Adipocyte (in vitro differentiated cells): Measurements from ENCODE around the gene ZFYVE19.

ENCODE experiments used
- DNase-seq: peaks from one replicate; pipeline ENCODE4 v3.0.0-alpha.2; 2015; ENCODE audit warnings: low read depth
- H3K27me3 ChIP-seq: replicated peaks from 2 replicates; pipeline ENCODE4 v1.7.0; 2013; ENCODE audit warnings: mild to moderate bottlenecking, low read length, moderate library complexity; ENCODE audit not compliant: control insufficient read depth, insufficient read depth
- H3K36me3 ChIP-seq: 2 replicates; pipeline ENCODE4 v1.7.0; 2013; ENCODE audit warnings: low read length, mild to moderate bottlenecking, moderate library complexity; ENCODE audit not compliant: control insufficient read depth, insufficient read depth, severe bottlenecking
- H3K4me1 ChIP-seq: 2 replicates; pipeline ENCODE4 v1.7.0; 2013; ENCODE audit warnings: mild to moderate bottlenecking, low read length, moderate library complexity; ENCODE audit not compliant: control insufficient read depth, insufficient read depth
- H3K4me3 ChIP-seq: 2 replicates; pipeline ENCODE4 v1.7.0; 2013; ENCODE audit warnings: mild to moderate bottlenecking, low read length, moderate library complexity
- H3K9ac ChIP-seq: 2 replicates; pipeline ENCODE4 v1.7.0; 2013; ENCODE audit warnings: mild to moderate bottlenecking, low read length, moderate library complexity
- H3K9me3 ChIP-seq: 2 replicates; pipeline ENCODE4 v1.7.0; 2013; ENCODE audit warnings: mild to moderate bottlenecking, low read length, moderate library complexity; ENCODE audit not compliant: control insufficient read depth

The ZFYVE19 gene

GRCh38 chr15:40769274-40770146, 37.4 kb upstream of the ZFYVE19 start, which contains the start of gene C15orf62:
C15orf62 (plus strand) TSS chr15:40769980; CDS start chr15:40770496, 516 bp downstream.
- Histone ChIP-seq H3K4me1 (peaks cover 46% of the 10 kb centered on the region), H3K36me3 (peaks cover 26% of the 10 kb centered on the region), H3K4me3 (no peak within 1 kb of the TSS), H3K9me3 (no peaks in the 10 kb centered on the region), H3K9ac (no peak within 1 kb of the TSS), H3K27me3 (no peaks in the 10 kb centered on the region)
- no peak for DNase-seq

GRCh38 chr15:40770147-40770721, 36.7 kb upstream of the ZFYVE19 start:
- no peak for DNase-seq
- peaks cover 38% of the 10 kb centered on the region for H3K4me1 ChIP-seq
- H3K36me3 ChIP-seq: peaks cover 34% of the 10 kb centered on the region
- no peaks in the 10 kb centered on the region for H3K27me3 ChIP-seq
- H3K4me3 ChIP-seq: no peak overlapping the region
- no peak overlapping the region for H3K9ac ChIP-seq
- H3K9me3 ChIP-seq: no peaks in the 10 kb centered on the region

DNA sequence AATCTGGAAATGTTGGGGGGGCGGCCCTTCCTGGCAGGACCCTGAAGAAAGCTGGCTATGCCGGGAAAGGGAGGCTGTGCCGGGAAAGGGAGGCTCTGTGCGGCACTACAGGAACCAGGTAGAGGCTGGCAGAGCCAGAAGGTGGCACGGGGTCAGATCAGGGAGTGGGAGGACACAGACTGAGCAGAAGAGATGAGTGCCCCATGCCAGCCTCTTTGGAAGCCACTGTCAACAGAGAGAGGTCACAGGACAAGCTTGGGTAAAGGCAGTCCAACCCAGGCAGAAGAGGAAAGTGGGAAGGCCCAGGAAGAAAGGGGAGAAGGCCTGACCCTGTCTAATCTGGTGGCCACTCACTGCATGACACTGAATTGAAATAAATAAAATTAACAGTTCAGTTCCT, 35.6 kb upstream of the ZFYVE19 start:
- Histone ChIP-seq H3K9ac (no peak overlapping the region), H3K4me3 (no peak overlapping the region), H3K27me3 (no peaks in the 10 kb centered on the region), H3K9me3 (no peaks in the 10 kb centered on the region), H3K4me1 (peaks cover 29% of the 10 kb centered on the region), H3K36me3 (peaks cover 44% of the 10 kb centered on the region)
- DNase-seq: no peak

- H3K27me3 ChIP-seq: no peaks in the 10 kb centered on the region
- peaks cover 49% of the 10 kb centered on the region for H3K36me3 ChIP-seq
- no peak for DNase-seq
- H3K4me3 ChIP-seq: no peak overlapping the region
- no peaks in the 10 kb centered on the region for H3K9me3 ChIP-seq
- H3K9ac ChIP-seq: no peak overlapping the region
- H3K4me1 ChIP-seq: peaks cover 29% of the 10 kb centered on the region
Observed at GRCh38 chr15:40772014-40772413, 34.9 kb upstream of the ZFYVE19 start.

DNA sequence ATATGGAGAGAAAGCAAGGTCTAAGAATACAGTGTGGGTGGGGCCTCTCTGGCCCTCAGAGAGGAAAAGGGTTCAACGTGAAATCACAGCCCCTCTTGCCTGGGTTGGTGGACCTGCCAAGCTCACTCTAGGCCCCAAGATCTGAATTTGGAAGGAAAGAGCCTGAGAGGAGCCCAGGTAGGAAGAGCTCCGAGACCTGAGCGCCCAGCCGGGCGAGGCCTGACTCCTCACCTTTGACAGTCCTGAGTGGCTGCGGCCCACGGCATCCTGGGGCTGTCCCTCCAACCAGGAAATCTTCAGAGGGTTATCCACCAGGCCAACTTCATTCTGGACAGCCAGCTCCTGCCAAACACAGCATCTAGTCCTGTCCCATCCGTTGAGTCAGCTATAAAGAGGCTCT, 33.4 kb upstream of the ZFYVE19 start:
- Histone ChIP-seq H3K9me3 (no peaks in the 10 kb centered on the region), H3K4me1 (peaks cover 27% of the 10 kb centered on the region), H3K4me3 (no peak overlapping the region), H3K9ac (no peak overlapping the region), H3K36me3 (peaks cover 48% of the 10 kb centered on the region), H3K27me3 (no peaks in the 10 kb centered on the region)
- DNase-seq: no peak

- Histone ChIP-seq H3K27me3 (no peaks in the 10 kb centered on the region), H3K4me1 (peaks cover 27% of the 10 kb centered on the region), H3K9ac (no peak overlapping the region), H3K4me3 (no peak overlapping the region), H3K36me3 (peaks cover 52% of the 10 kb centered on the region), H3K9me3 (no peaks in the 10 kb centered on the region)
- DNase-seq: no peak
Observed at GRCh38 chr15:40773902-40774301, 33.0 kb upstream of the ZFYVE19 start.

DNA sequence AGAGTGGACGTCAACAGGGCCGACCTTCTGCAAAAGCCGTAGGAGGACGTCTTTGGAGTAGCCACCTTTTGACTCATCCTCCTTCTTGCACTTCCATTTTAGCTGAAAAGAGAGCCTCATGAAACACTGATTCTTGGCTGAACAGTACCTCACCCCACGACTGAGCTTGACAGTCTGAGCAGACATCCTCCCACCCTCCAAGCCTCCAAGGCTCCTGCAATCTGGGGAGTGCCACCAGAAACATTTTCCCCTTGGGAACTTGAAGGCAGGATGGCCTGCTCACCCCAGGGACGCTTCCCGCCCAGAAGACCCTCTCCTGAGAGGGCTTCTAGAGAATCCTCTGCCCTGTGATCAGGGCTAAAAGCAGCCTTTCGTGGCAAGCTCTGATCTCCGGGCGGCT, 31.9 kb upstream of the ZFYVE19 start:
- no peak overlapping the region for H3K4me3 ChIP-seq
- H3K9me3 ChIP-seq: no peaks in the 10 kb centered on the region
- no peak for DNase-seq
- no peaks in the 10 kb centered on the region for H3K27me3 ChIP-seq
- H3K9ac ChIP-seq: no peak overlapping the region
- peaks cover 59% of the 10 kb centered on the region for H3K36me3 ChIP-seq
- H3K4me1 ChIP-seq: peaks cover 24% of the 10 kb centered on the region

DNA sequence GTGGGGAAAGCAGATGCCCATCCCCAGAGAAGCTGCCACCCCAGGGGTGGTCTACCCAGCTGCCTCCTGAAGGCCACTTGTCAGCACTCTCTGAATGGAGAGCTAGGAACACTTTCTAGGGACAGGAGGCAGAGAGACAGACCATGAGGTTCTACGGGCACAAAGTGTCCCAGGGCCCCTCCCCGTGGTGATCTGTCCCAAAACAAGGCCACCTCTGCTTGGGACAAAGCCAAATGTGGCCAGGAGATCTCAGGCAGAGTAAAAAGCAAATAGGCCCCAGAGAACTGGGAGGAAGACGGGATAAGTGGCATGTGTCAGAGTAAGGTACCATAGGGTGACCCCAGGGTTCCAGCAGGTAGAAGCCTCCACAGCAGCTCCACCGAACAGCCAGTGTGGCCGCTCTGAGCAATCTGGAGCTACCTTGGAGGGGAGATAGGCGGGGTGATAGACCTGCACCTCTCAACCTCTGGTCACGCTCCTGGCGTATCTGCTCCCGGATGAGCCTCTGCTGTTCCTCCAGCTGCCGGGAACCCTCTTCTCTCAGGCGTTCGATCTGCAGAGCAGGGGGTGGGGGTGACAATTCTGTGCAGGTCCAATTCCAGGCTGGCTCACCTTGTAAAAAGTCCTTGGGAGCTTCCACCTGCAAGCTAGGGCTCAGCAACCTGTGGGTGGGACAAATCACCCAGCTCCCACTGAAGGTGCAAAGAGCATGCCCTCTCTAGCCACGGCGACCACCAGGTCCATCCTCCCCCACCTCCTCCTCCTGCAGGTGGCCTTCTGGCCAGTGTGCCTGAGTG, 31.0 kb upstream of the ZFYVE19 start:
- H3K27me3 ChIP-seq: no peaks in the 10 kb centered on the region
- peaks cover 18% of the 10 kb centered on the region for H3K4me1 ChIP-seq
- H3K4me3 ChIP-seq: no peak overlapping the region
- H3K9ac ChIP-seq: no peak overlapping the region
- H3K36me3 ChIP-seq: peaks cover 59% of the 10 kb centered on the region
- H3K9me3 ChIP-seq: no peaks in the 10 kb centered on the region
- no peak for DNase-seq

DNA sequence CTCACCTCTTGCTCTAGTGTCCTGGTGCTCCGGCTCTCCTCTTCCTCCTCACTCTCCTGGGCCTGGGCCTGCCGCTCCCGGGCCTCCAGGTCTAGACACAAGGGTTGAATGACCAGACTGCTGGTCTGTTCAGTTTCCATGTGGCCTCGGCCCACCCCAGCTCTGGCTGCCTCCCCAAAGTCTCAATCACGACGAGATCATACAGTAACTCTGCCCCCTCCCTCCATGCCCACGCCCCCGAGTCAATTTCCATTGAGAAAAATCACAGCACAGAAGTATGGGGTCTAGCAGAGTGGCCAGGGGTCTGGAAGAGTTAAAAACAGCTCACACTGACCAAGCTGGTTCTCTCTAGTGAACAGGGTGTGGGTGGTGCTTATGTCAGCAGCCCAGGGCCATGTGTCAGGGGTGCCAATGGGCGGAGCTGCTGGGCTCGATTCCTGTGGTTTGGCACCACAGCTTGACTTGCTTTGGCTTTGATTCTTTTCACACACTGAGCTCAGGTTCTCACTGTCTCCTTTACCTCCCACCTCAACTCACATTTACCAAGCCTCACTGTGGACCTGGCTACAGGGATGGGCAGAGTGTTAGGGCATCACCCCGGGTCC, 30.2 kb upstream of the ZFYVE19 start:
- H3K36me3 ChIP-seq: peaks cover 59% of the 10 kb centered on the region
- peaks cover 18% of the 10 kb centered on the region for H3K4me1 ChIP-seq
- no peaks in the 10 kb centered on the region for H3K27me3 ChIP-seq
- peak overlapping the region; percentile 5 for H3K9ac ChIP-seq
- no peaks in the 10 kb centered on the region for H3K9me3 ChIP-seq
- DNase-seq: peak; percentile 67
- H3K4me3 ChIP-seq: no peak overlapping the region

DNA sequence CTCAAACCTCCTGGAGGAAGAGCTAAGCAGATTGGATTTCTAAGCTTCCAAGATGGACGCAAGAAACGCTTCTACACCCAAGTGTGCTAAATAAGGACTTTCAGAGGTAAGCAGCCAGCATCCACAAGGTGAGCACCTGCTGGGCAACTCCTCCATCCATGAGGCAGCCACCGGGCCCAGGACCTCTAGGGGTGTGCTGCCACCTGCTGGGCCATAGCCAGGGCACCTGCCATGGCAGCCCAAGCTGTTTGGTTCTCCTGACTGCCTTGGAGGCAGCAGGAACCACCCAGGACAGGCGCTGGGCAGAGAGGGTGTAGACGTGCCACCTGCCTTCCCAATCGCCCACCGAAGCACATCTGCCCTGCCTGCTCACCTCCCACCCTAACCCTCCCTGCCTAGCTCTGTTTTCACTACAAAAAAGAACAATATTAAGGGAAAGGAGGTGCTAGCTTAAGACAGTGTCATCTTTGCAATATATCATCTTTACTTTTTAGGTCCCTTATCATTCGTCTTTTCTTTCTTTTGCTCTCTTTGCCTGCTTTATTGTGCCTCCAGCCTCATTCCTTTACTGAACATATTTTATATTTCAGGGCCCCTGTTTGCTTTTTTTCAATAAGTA, 24.2 kb upstream of the ZFYVE19 start:
- Histone ChIP-seq H3K4me1 (peaks cover 8% of the 10 kb centered on the region), H3K4me3 (no peak overlapping the region), H3K27me3 (no peaks in the 10 kb centered on the region)

More for the DNA sequence above, 24.2 kb upstream of the ZFYVE19 start:
- peaks cover 14% of the 10 kb centered on the region for H3K36me3 ChIP-seq
- no peaks in the 10 kb centered on the region for H3K9me3 ChIP-seq
- peak; percentile 19 for DNase-seq
- H3K9ac ChIP-seq: no peak overlapping the region
